AG04450 (cell line): ENCODE results near the gene TNRC18. TPM values are rescaled to one million over a fixed set of nuclear protein-coding genes. Genes with fewer than 3 reads are reported as not detected.
"Not testable (repeated sequence)": the region's sequence is repeated elsewhere in the genome, so short reads cannot be mapped to it uniquely, and the experiment has no call there.

ENCODE experiments used
- CTCF ChIA-PET: fragments of 300-600, 350-600 bp; formaldehyde crosslinking; extraction: SDS; loops from one replicate; lab custom pipeline; 2022; ENCODE audit warnings: antibody characterized with exemption, inconsistent platforms; lab: Charles Lee
- POLR2A ChIA-PET: fragments of 350-600 bp; formaldehyde crosslinking; extraction: SDS; loops from one replicate; lab custom pipeline; 2021; ENCODE audit warnings: antibody characterized with exemption, inconsistent platforms; lab: Yijun Ruan, JAX
- DNase-seq: peaks from one replicate; pipeline ENCODE4 v3.0.0-alpha.2; 2011; ENCODE audit warnings: low read depth, low spot score
- H3K27ac ChIP-seq: one replicate; pipeline ENCODE4 v1.5.1; 2012; ENCODE audit warnings: low read depth, low read length, control low read depth
- H3K27me3 ChIP-seq: one replicate; pipeline ENCODE4 v1.6.0; 2012; ENCODE audit warnings: low read length; ENCODE audit not compliant: control insufficient read depth, insufficient read depth
- H3K4me3 ChIP-seq: 2 replicates; pipeline ENCODE4 v1.5.1; 2011; ENCODE audit warnings: mild to moderate bottlenecking, low read depth, low read length, control low read depth
- H3K9me3 ChIP-seq: 2 replicates; pipeline ENCODE4 v1.5.1; 2012; ENCODE audit warnings: low read length; ENCODE audit not compliant: control insufficient read depth, insufficient read depth
- CTCF ChIP-seq: IDR thresholded peaks from 2 replicates; pipeline ENCODE4 v1.5.1; 2011; ENCODE audit warnings: low read depth, low read length, control low read depth, inconsistent platforms
- polyA plus RNA-seq: library from polyadenylated mRNA; depleted of rRNA; stranded (reverse); fragments of >200 nt; gene quantifications from 2 replicates; pipeline ENCODE4 v1.2.3, GENCODE V29; 2011

The TNRC18 gene
- polyA plus RNA-seq, 1 experiment = 13.4 TPM

GRCh38 chr7:5289355-5289754 is 134.3 kb downstream of the TNRC18 start:
- Histone ChIP-seq H3K9me3 (peaks cover 3% of the 10 kb centered on the region), H3K27me3 (no peaks in the 10 kb centered on the region), H3K27ac (no peak overlapping the region), H3K4me3 (no peak overlapping the region)
- DNase-seq = no peak
- CTCF ChIA-PET = no interaction called here
- TF ChIP-seq CTCF = no peak
- POLR2A ChIA-PET = no interaction called here

- H3K27me3 ChIP-seq, DNase-seq, H3K27ac ChIP-seq, H3K9me3 ChIP-seq, H3K4me3 ChIP-seq, CTCF ChIA-PET, POLR2A ChIA-PET: not testable (repeated sequence)
Measured at GRCh38 chr7:5288560-5288959, 135.1 kb downstream of the TNRC18 start.

GRCh38 chr7:5287802-5288201 is 135.8 kb downstream of the TNRC18 start:
- no peak overlapping the region for H3K27ac ChIP-seq
- DNase-seq = no peak
- no peaks in the 10 kb centered on the region; the same call in 1 of the 2 replicates for H3K9me3 ChIP-seq
- H3K27me3 ChIP-seq = no peaks in the 10 kb centered on the region
- no peak overlapping the region for H3K4me3 ChIP-seq
- TF ChIP-seq CTCF = no peak
- ChIA-PET POLR2A (no interaction called here), CTCF (no interaction called here)

- H3K27ac ChIP-seq, H3K27me3 ChIP-seq, POLR2A ChIA-PET, H3K4me3 ChIP-seq, CTCF ChIA-PET, H3K9me3 ChIP-seq, DNase-seq: not testable (repeated sequence)
Measured at GRCh38 chr7:5287373-5287772, 136.3 kb downstream of the TNRC18 start.

GRCh38 chr7:5286933-5287332 is 136.7 kb downstream of the TNRC18 start:
- H3K9me3 ChIP-seq = no peaks in the 10 kb centered on the region; the same call in 1 of the 2 replicates
- no peaks in the 10 kb centered on the region for H3K27me3 ChIP-seq
- POLR2A ChIA-PET = no interaction called here
- no peak for DNase-seq
- H3K27ac ChIP-seq = no peak overlapping the region
- H3K4me3 ChIP-seq = no peak overlapping the region
- CTCF ChIA-PET = no interaction called here
- TF ChIP-seq CTCF = no peak

GRCh38 chr7:5284304-5285281 is 139.0 kb downstream of the TNRC18 start:
- peak; percentile 30 for TF ChIP-seq CTCF
- POLR2A ChIA-PET = no interaction called here
- Histone ChIP-seq H3K27me3 (no peaks in the 10 kb centered on the region), H3K4me3 (no peak overlapping the region), H3K9me3 (no peaks in the 10 kb centered on the region; the same call in 1 of the 2 replicates), H3K27ac (no peak overlapping the region)
- DNase-seq = no peak
- CTCF ChIA-PET = no interaction called here
